Activated CD4-positive, alpha-beta memory T cell treated with anti-CD3 and anti-CD28 coated beads, Interleukin-2, amount 10 ng/mL, durations not matched to agents 7 days and 5 days (primary cell): ENCODE results near the gene ATP13A1. TPM values are rescaled to one million over a fixed set of nuclear protein-coding genes. Genes with fewer than 3 reads are reported as not detected.

ENCODE experiments used
- CTCF ChIA-PET: fragments of 350-600 bp; sonication (Branson Sonifier 250); formaldehyde crosslinking; loops from one replicate; lab custom pipeline; 2021; ENCODE audit warnings: antibody characterized with exemption, inconsistent platforms; lab: Charles Lee
- POLR2A ChIA-PET: fragments of 350-600 bp; sonication (Branson Sonifier 250); formaldehyde crosslinking; loops from one replicate; lab custom pipeline; 2021; ENCODE audit warnings: antibody characterized with exemption; lab: Charles Lee
- DNase-seq: peaks from one replicate; pipeline ENCODE4 v3.0.0-alpha.2; 2020
- H3K27ac Mint-ChIP-seq: one replicate; pipeline ENCODE4 v1.8.0; 2021; ENCODE audit warnings: mild to moderate bottlenecking, mixed read lengths
- H3K27me3 Mint-ChIP-seq: one replicate; pipeline ENCODE4 v1.8.0; 2021; ENCODE audit warnings: mixed read lengths
- H3K36me3 Mint-ChIP-seq: one replicate; pipeline ENCODE4 v1.8.0; 2021; ENCODE audit warnings: low read depth, mixed read lengths
- H3K4me1 Mint-ChIP-seq: one replicate; pipeline ENCODE4 v1.8.0; 2021; ENCODE audit warnings: mixed read lengths
- H3K4me3 Mint-ChIP-seq: one replicate; pipeline ENCODE4 v1.8.0; 2021; ENCODE audit warnings: mild to moderate bottlenecking, mixed read lengths
- H3K9me3 Mint-ChIP-seq: one replicate; pipeline ENCODE4 v1.8.0; 2021; ENCODE audit warnings: mixed read lengths
- total RNA-seq, 2 experiments: library from RNA; stranded (reverse); gene quantifications; one replicate each; pipeline ENCODE4 v1.2.3, GENCODE V29; 2021

The ATP13A1 gene
- total RNA-seq, 2 experiments from 2014 or later, result 102 to 107 TPM

GRCh38 chr19:19635313-19635702 lies 28.2 kb downstream of the ATP13A1 start:
- CTCF ChIA-PET, result no interaction called here

GRCh38 chr19:19634516-19635312 lies 28.8 kb downstream of the ATP13A1 start:
- Mint-ChIP-seq H3K9me3 (no peaks in the 10 kb centered on the region), H3K27me3 (no peaks in the 10 kb centered on the region), H3K36me3 (peaks cover 79% of the 10 kb centered on the region), H3K27ac (peak overlapping the region; percentile 26), H3K4me1 (peaks cover 25% of the 10 kb centered on the region), H3K4me3 (no peak overlapping the region)
- POLR2A ChIA-PET, result interaction anchor here (1.1 kb wide), 1 partner anchor 34 kb away, joined by 5 read pairs; the partner anchor contains the start of gene ZNF101
- DNase-seq, result no peak
- CTCF ChIA-PET, result no interaction called here

More at GRCh38 chr19:19635313-19635702, 28.2 kb downstream of the ATP13A1 start:
- Mint-ChIP-seq H3K27me3 (no peaks in the 10 kb centered on the region), H3K27ac (no peak overlapping the region), H3K4me3 (no peak overlapping the region), H3K4me1 (peaks cover 25% of the 10 kb centered on the region), H3K9me3 (no peaks in the 10 kb centered on the region), H3K36me3 (peaks cover 79% of the 10 kb centered on the region)
- POLR2A ChIA-PET, result interaction anchor here (1.1 kb wide), 1 partner anchor 33 kb away, joined by 5 read pairs; the partner anchor contains the start of gene ZNF101
- DNase-seq, result no peak

- Mint-ChIP-seq H3K27ac (peak overlapping the region; percentile 26), H3K4me3 (no peak overlapping the region), H3K4me1 (peaks cover 26% of the 10 kb centered on the region), H3K27me3 (no peaks in the 10 kb centered on the region), H3K9me3 (no peaks in the 10 kb centered on the region), H3K36me3 (peaks cover 74% of the 10 kb centered on the region)
- no peak for DNase-seq
- ChIA-PET CTCF (no interaction called here), POLR2A (interaction anchor here (1.1 to 1.2 kb wide), 3 partner anchors 11 to 102 kb away, joined by 3 read pairs; no protein-coding TSS in a partner anchor)
Observed at GRCh38 chr19:19633711-19634515, 29.6 kb downstream of the ATP13A1 start.

GRCh38 chr19:19632661-19633060 lies 30.8 kb downstream of the ATP13A1 start:
- CTCF ChIA-PET, result no interaction called here

GRCh38 chr19:19631346-19631745 lies 32.1 kb downstream of the ATP13A1 start:
- Mint-ChIP-seq H3K4me1 (peaks cover 38% of the 10 kb centered on the region), H3K9me3 (no peaks in the 10 kb centered on the region), H3K4me3 (no peak overlapping the region), H3K36me3 (peaks cover 70% of the 10 kb centered on the region), H3K27ac (no peak overlapping the region), H3K27me3 (no peaks in the 10 kb centered on the region)
- no peak for DNase-seq
- ChIA-PET CTCF (no interaction called here), POLR2A (interaction anchor here (0.8 kb wide), 1 partner anchor 8 kb away, joined by 3 read pairs; no protein-coding TSS in a partner anchor)

More at GRCh38 chr19:19632661-19633060, 30.8 kb downstream of the ATP13A1 start:
- no peaks in the 10 kb centered on the region for H3K27me3 Mint-ChIP-seq
- DNase-seq, result no peak
- H3K4me3 Mint-ChIP-seq, result no peak overlapping the region
- H3K9me3 Mint-ChIP-seq, result no peaks in the 10 kb centered on the region
- H3K36me3 Mint-ChIP-seq, result peaks cover 71% of the 10 kb centered on the region
- H3K4me1 Mint-ChIP-seq, result peaks cover 27% of the 10 kb centered on the region
- H3K27ac Mint-ChIP-seq, result no peak overlapping the region
- POLR2A ChIA-PET, result interaction anchor here (1.1 to 1.2 kb wide), 2 partner anchors 28 to 101 kb away, joined by 3 read pairs; no protein-coding TSS in a partner anchor

- H3K4me3 Mint-ChIP-seq, result no peak overlapping the region
- CTCF ChIA-PET, result no interaction called here
- H3K27ac Mint-ChIP-seq, result no peak overlapping the region
- DNase-seq, result no peak
- peaks cover 40% of the 10 kb centered on the region for H3K4me1 Mint-ChIP-seq
- peaks cover 68% of the 10 kb centered on the region for H3K36me3 Mint-ChIP-seq
- no peaks in the 10 kb centered on the region for H3K27me3 Mint-ChIP-seq
- no peaks in the 10 kb centered on the region for H3K9me3 Mint-ChIP-seq
- POLR2A ChIA-PET, result no interaction called here
Observed at GRCh38 chr19:19630426-19630825, 33.0 kb downstream of the ATP13A1 start.

- peaks cover 36% of the 10 kb centered on the region for H3K4me1 Mint-ChIP-seq
- peaks cover 64% of the 10 kb centered on the region for H3K36me3 Mint-ChIP-seq
- H3K27ac Mint-ChIP-seq, result no peak overlapping the region
- no peaks in the 10 kb centered on the region for H3K9me3 Mint-ChIP-seq
- CTCF ChIA-PET, result no interaction called here
- POLR2A ChIA-PET, result no interaction called here
- no peaks in the 10 kb centered on the region for H3K27me3 Mint-ChIP-seq
- DNase-seq, result no peak
- peak overlapping the region; percentile 13 for H3K4me3 Mint-ChIP-seq
Observed at GRCh38 chr19:19630062-19630414, 33.4 kb downstream of the ATP13A1 start.

- no peaks in the 10 kb centered on the region for H3K27me3 Mint-ChIP-seq
- H3K27ac Mint-ChIP-seq, result peak overlapping the region; percentile 74
- CTCF ChIA-PET, result no interaction called here
- peaks cover 60% of the 10 kb centered on the region for H3K36me3 Mint-ChIP-seq
- H3K4me1 Mint-ChIP-seq, result peaks cover 34% of the 10 kb centered on the region
- POLR2A ChIA-PET, result interaction anchor here (0.7 to 4.9 kb wide), 15 partner anchors 8 to 237 kb away, joined by 3 to 34 read pairs (median 3); partner anchors contain the start of genes PBX4 and ZNF253
- H3K9me3 Mint-ChIP-seq, result no peaks in the 10 kb centered on the region
- H3K4me3 Mint-ChIP-seq, result peak overlapping the region; percentile 60
- peak; percentile 34 for DNase-seq
Observed at GRCh38 chr19:19628501-19629134, 34.9 kb downstream of the ATP13A1 start.

- peaks cover 55% of the 10 kb centered on the region for H3K36me3 Mint-ChIP-seq
- ChIA-PET POLR2A (interaction anchor here (0.6 to 4.9 kb wide), 25 partner anchors 7 to 238 kb away, joined by 3 to 34 read pairs (median 4); partner anchors contain the start of genes ATP13A1, NDUFA13, PBX4 and TSSK6), CTCF (interaction anchor here (1.2 to 3.0 kb wide), 3 partner anchors 74 to 98 kb away, joined by 3 to 16 read pairs (median 9); no protein-coding TSS in a partner anchor)
- no peaks in the 10 kb centered on the region for H3K9me3 Mint-ChIP-seq
- peaks cover 32% of the 10 kb centered on the region for H3K4me1 Mint-ChIP-seq
- DNase-seq, result peak; percentile 74
- no peaks in the 10 kb centered on the region for H3K27me3 Mint-ChIP-seq
- peak within 1 kb of the TSS; percentile 91 for H3K27ac Mint-ChIP-seq
- H3K4me3 Mint-ChIP-seq, result peak within 1 kb of the TSS; percentile 83
Observed at GRCh38 chr19:19627621-19628500, 35.6 kb downstream of the ATP13A1 start, which contains the start of gene LPAR2. TSS of gene LPAR2 (minus strand) at chr19:19628220. CDS start at chr19:19627275, 945 bp downstream.

- H3K4me3 Mint-ChIP-seq, result peak overlapping the region; percentile 83
- ChIA-PET CTCF (interaction anchor here (1.2 to 3.0 kb wide), 3 partner anchors 73 to 96 kb away, joined by 3 to 16 read pairs (median 9); no protein-coding TSS in a partner anchor), POLR2A (interaction anchor here (0.6 to 4.9 kb wide), 14 partner anchors 8 to 167 kb away, joined by 3 to 34 read pairs (median 5); partner anchors contain the start of genes ATP13A1, NDUFA13, PBX4 and TSSK6)
- DNase-seq, result no peak
- peak overlapping the region; percentile 91 for H3K27ac Mint-ChIP-seq
- no peaks in the 10 kb centered on the region for H3K9me3 Mint-ChIP-seq
- H3K36me3 Mint-ChIP-seq, result peaks cover 53% of the 10 kb centered on the region
- no peaks in the 10 kb centered on the region for H3K27me3 Mint-ChIP-seq
- H3K4me1 Mint-ChIP-seq, result peaks cover 32% of the 10 kb centered on the region
Observed at GRCh38 chr19:19626516-19627472, 36.7 kb downstream of the ATP13A1 start.
